8988T (cell line): ENCODE measurements around the gene CREB3L2.
A peak's percentile ranks its signal among the peaks of the same experiment; 100 is the strongest.

Experiments used
- DNase-seq: peaks from one replicate; pipeline ENCODE4 v3.0.0; 2011

The CREB3L2 gene

GRCh38 chr7:137893143-137893742 lies 108.6 kb downstream of the CREB3L2 start:
- DNase-seq = no peak

GRCh38 chr7:137891016-137891655 lies 110.8 kb downstream of the CREB3L2 start:
- no peak for DNase-seq

GRCh38 chr7:137890449-137890921 lies 111.4 kb downstream of the CREB3L2 start:
- DNase-seq = no peak

GRCh38 chr7:137888241-137888640 lies 113.6 kb downstream of the CREB3L2 start:
- no peak for DNase-seq

- DNase-seq = no peak
Observed at GRCh38 chr7:137886746-137887145, 115.1 kb downstream of the CREB3L2 start.

- DNase-seq = no peak
Observed at GRCh38 chr7:137886281-137886680, 115.6 kb downstream of the CREB3L2 start.

GRCh38 chr7:137885678-137886077 lies 116.2 kb downstream of the CREB3L2 start:
- no peak for DNase-seq

- DNase-seq = no peak
Observed at GRCh38 chr7:137882806-137883205, 119.1 kb downstream of the CREB3L2 start.

GRCh38 chr7:137882261-137882668 lies 119.6 kb downstream of the CREB3L2 start:
- peak; percentile 57 for DNase-seq

- DNase-seq = no peak
Observed at GRCh38 chr7:137881607-137882260, 120.2 kb downstream of the CREB3L2 start.

GRCh38 chr7:137880432-137880831 lies 121.5 kb downstream of the CREB3L2 start:
- no peak for DNase-seq

GRCh38 chr7:137879357-137880158 lies 122.3 kb downstream of the CREB3L2 start:
- no peak for DNase-seq

- no peak for DNase-seq
Observed at GRCh38 chr7:137878333-137878961, 123.4 kb downstream of the CREB3L2 start.

GRCh38 chr7:137877027-137877675 lies 124.7 kb downstream of the CREB3L2 start:
- DNase-seq = no peak

GRCh38 chr7:137875746-137876145 lies 126.1 kb downstream of the CREB3L2 start:
- DNase-seq = no peak

GRCh38 chr7:137873979-137874777 lies 127.7 kb downstream of the CREB3L2 start:
- DNase-seq = no peak

GRCh38 chr7:137873524-137873923 lies 128.4 kb downstream of the CREB3L2 start:
- no peak for DNase-seq

- no peak for DNase-seq
Observed at GRCh38 chr7:137871170-137871915, 130.5 kb downstream of the CREB3L2 start.

GRCh38 chr7:137870684-137871083 lies 131.2 kb downstream of the CREB3L2 start:
- no peak for DNase-seq

- no peak for DNase-seq
Observed at GRCh38 chr7:137870078-137870477, 131.8 kb downstream of the CREB3L2 start.

GRCh38 chr7:137869260-137869659 lies 132.6 kb downstream of the CREB3L2 start:
- DNase-seq = no peak
